BJ (cell line): ENCODE results near the gene FUOM. TPM values are rescaled to one million over a fixed set of nuclear protein-coding genes. Genes with fewer than 3 reads are reported as not detected.
A peak's percentile ranks its signal among the peaks of the same experiment; 100 is the strongest.

Experiments
- CTCF ChIA-PET: fragments of 350-600 bp; formaldehyde crosslinking; extraction: SDS; loops from one replicate; lab custom pipeline; 2021; ENCODE audit warnings: antibody characterized with exemption, inconsistent platforms; lab: Yijun Ruan, JAX
- POLR2A ChIA-PET: fragments of 300-600 bp; sonication (Branson Sonifier 250); formaldehyde crosslinking; extraction: SDS; loops from one replicate; lab custom pipeline; 2021; ENCODE audit warnings: antibody characterized with exemption; lab: Charles Lee
- DNase-seq: peaks from one replicate; pipeline ENCODE4 v3.0.0-alpha.2; 2011; ENCODE audit warnings: low read depth
- H3K27me3 ChIP-seq: 2 replicates; pipeline ENCODE4 v1.6.0; 2011; ENCODE audit warnings: low read length; ENCODE audit not compliant: control insufficient read depth, insufficient read depth
- H3K36me3 ChIP-seq: 2 replicates; pipeline ENCODE4 v1.5.1; 2011; ENCODE audit warnings: low read length; ENCODE audit not compliant: control insufficient read depth, insufficient read depth
- H3K4me3 ChIP-seq: 2 replicates; pipeline ENCODE4 v1.5.1; 2011; ENCODE audit warnings: low read depth, mild to moderate bottlenecking, control low read depth, low read length
- polyA plus RNA-seq: library from polyadenylated mRNA; depleted of rRNA; stranded (reverse); fragments of >200 nt; gene quantifications from 2 replicates; pipeline ENCODE4 v1.2.3, GENCODE V29; 2011
- TF ChIP-seq, protein P1 (sequence below): IDR thresholded peaks from 2 replicates; pipeline ENCODE4 v1.5.1; 2011; ENCODE audit warnings: low read depth, mild to moderate bottlenecking, control low read depth, inconsistent platforms, low read length, moderate library complexity; ENCODE audit not compliant: insufficient read depth

Gene FUOM
- polyA plus RNA-seq, 1 experiment, result 49.8 TPM

DNA sequence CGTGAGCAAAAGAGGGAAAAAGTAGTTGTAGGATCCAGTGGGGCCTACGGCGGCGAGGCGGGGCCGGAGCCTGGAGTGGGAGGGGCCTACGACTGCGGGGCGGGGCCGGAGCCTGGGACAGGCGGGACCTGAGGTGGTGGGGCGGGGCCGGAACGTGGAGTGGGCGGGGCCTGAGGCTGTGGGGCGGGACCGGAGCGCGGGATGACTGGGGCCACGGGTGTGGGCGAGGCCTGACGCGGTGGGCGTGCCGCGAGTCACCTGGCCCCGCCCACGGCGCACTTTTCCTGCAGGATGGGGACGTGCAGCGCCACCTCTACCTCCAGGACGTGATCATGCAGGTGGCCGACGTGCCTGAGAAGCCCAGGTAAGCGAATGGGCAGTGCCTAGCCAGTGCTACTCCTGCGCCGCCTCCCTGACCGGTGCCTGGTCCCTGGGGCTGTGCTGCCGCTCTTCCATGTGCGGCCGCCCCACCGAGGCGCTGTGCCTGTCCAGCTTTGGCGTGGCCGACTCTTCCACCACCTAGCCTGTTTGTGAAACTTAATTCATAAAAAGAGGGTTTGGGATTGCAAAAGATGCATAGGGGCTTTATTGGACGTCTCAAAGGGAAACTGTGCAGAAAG, 48.6 kb downstream of the FUOM start:
- TF ChIP-seq, protein P1, sequence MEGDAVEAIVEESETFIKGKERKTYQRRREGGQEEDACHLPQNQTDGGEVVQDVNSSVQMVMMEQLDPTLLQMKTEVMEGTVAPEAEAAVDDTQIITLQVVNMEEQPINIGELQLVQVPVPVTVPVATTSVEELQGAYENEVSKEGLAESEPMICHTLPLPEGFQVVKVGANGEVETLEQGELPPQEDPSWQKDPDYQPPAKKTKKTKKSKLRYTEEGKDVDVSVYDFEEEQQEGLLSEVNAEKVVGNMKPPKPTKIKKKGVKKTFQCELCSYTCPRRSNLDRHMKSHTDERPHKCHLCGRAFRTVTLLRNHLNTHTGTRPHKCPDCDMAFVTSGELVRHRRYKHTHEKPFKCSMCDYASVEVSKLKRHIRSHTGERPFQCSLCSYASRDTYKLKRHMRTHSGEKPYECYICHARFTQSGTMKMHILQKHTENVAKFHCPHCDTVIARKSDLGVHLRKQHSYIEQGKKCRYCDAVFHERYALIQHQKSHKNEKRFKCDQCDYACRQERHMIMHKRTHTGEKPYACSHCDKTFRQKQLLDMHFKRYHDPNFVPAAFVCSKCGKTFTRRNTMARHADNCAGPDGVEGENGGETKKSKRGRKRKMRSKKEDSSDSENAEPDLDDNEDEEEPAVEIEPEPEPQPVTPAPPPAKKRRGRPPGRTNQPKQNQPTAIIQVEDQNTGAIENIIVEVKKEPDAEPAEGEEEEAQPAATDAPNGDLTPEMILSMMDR, result no peak
- peak overlapping the region; percentile 98 for H3K4me3 ChIP-seq
- peaks cover 19% of the 10 kb centered on the region for H3K36me3 ChIP-seq
- peak; percentile 37 for DNase-seq
- H3K27me3 ChIP-seq, result no peaks in the 10 kb centered on the region
- ChIA-PET CTCF (no interaction called here), POLR2A (no interaction called here)

DNA sequence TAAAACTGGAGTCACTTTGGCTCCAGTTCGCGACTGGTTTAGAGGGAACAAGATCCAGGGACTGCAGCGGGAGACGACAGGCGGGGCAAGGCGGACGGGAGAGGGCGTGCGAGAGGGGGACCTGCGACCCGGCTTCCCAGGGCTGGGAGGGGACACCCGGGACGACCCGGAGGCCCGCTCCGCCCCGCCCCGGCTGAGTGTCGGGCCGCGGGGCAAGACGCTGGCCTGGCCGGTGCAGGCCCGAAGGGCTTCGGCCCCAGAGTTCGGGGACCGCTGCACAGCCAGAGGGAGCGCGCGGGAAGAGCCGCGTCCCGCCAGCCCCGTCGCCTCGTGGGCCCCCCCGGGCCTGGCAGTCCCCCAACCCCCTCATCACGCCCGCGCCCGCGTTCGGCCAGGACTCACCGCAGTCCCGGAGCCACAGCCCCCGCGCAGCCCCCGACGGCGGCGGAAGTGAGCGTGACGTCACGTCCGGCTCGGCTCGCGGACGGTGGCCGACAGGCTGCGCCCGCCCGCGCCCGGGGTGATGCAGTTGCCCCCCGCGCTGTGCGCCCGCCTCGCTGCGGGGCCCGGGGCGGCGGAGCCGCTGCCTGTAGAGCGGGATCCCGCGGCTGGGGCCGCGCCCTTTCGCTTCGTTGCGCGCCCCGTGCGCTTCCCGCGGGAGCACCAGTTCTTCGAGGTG, 49.3 kb downstream of the FUOM start, which contains the start of the genes TUBGCP2 and ZNF511:
Gene TUBGCP2, minus strand, starts transcription at position 452 of the 679 bp plus-strand sequence. CDS start 5,931 bp downstream, outside the sequence.
Gene ZNF511, plus strand, starts transcription at position 494 of the 679 bp plus-strand sequence. Its CDS starts 30 bp downstream, at position 524.
- ChIA-PET POLR2A (no interaction called here), CTCF (interaction anchor here (0.6 to 2.5 kb wide), 7 partner anchors 16 to 51 kb away, joined by 3 to 8 read pairs (median 6); no protein-coding TSS in a partner anchor)
- peaks cover 19% of the 10 kb centered on the region for H3K36me3 ChIP-seq
- TF ChIP-seq, protein P1, result peak; percentile 34; the same call in 1 of the 2 replicates
- peak within 1 kb of the TSS; percentile 98 for H3K4me3 ChIP-seq
- DNase-seq, result no peak
- H3K27me3 ChIP-seq, result no peaks in the 10 kb centered on the region

DNA sequence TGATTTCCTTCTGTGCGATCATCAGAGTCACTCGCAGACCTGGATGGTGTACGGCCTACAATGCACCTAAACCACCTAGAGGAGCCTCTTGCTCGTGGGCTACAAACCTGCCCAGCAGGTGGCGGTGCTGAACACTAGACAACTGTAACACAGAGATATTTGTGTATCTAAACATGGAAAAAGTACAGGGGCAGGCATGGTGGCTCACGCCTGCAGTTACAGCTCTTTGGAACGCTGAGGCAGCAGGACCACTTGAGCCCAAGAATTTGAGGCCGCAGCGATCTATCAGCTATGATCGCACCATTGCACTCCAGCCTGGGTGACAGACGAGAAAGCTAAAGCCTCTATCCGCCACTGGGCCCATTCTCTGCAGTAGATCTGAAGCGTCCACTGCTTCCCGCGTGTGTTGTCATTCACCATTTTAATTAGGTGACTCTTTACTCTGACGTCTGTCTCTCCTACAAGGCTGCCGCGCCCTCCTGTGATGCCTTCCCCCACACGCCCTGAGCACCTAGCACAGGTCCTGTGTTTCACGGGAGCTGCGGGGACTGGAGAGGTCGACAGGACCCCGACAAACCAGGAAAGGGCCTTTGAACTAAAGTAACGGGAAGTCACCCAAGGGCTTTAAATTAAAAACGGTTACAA, 49.9 kb downstream of the FUOM start:
- TF ChIP-seq, protein P1, result peak; percentile 85
- peaks cover 21% of the 10 kb centered on the region for H3K36me3 ChIP-seq
- no peaks in the 10 kb centered on the region for H3K27me3 ChIP-seq
- peak overlapping the region; percentile 98 for H3K4me3 ChIP-seq
- ChIA-PET POLR2A (no interaction called here), CTCF (interaction anchor here (0.6 to 2.5 kb wide), 16 partner anchors 11 to 346 kb away, joined by 3 to 8 read pairs (median 4); partner anchors contain the start of gene PRAP1)
- no peak for DNase-seq

DNA sequence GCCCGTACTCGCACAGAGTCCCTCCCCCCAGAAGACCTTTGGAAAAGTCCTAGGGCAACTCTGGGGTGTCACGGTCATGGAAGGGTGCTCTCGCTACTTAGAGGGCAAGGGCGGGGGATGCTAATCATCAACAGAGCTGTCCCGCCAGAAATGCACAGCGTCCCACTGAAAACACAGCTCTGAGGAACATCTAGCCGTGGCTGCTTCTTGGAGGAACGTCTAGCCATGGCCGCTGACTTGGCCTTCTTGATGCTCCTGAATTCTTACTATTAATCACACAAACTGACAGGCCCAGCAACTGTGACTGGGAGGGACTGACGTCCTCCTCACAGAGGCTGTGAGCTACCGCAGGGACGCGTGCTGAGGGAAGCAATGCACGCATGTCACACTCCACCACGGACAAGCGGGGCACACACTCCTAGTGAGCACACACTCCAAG, 50.9 kb downstream of the FUOM start:
- TF ChIP-seq, protein P1, result no peak
- POLR2A ChIA-PET, result no interaction called here
- H3K4me3 ChIP-seq, result no peak overlapping the region
- DNase-seq, result no peak
- no peaks in the 10 kb centered on the region for H3K27me3 ChIP-seq
- CTCF ChIA-PET, result interaction anchor here (0.7 to 2.5 kb wide), 14 partner anchors 11 to 345 kb away, joined by 3 to 8 read pairs (median 4); partner anchors contain the start of gene PRAP1
- peaks cover 22% of the 10 kb centered on the region for H3K36me3 ChIP-seq
